Stimulated activated CD8-positive, alpha-beta memory T cell treated with anti-CD3 and anti-CD28 coated beads, Interleukin-4, amount 100 ng/mL, for 48 hours (primary cell): Measurements from ENCODE around the gene DNLZ.
A peak's percentile ranks its signal among the peaks of the same experiment; 100 is the strongest.

ENCODE experiments used
- DNase-seq: peaks from one replicate; pipeline ENCODE4 v3.0.0-alpha.2; 2020

DNLZ gene

DNA sequence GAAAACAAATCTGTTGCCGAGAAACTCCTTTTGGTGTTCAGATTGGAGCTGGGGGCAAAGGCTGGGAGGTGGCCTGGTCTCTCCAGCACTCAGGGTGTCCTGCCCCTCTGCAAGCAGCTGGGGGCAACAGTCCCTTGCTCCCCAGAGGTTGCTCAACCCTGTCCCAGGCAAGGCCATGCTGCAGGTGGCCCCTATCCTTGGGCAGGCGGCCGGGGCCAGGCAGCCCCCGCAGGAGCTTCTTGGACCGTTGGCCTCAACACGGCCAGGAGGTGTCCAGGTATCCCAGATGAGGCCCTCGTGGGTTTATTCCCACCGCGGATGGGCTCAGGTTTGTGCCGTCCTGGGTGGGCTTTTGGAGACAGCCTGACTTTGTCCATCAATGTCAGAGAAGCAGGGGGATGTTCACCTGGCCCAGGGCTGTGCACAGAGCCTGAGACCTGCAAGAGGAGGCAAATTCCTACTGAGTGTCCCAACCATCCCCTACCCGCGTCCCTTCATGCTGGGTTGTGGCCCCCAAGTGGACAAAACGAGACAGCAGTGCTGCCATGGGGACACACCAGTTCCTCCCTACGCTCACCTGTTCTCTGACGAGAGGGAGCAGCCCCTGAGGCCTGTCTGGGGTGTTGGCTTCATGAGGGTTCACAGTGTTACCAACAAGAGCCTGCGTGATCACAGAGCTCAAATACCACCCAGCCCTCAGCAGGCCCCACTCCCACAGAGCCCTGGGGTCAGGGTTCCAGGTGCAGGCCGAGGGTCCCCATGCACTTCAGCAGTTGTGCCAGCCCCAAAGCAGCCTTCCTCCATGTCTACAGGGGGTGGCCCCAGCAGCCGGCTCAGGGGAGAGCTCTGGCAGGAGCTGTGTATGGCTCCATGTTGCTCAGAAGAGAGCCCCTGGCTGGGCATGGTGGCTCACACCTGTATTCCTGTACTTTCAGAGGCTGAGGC lies 50.2 kb downstream of the DNLZ start:
- DNase-seq: no peak

DNA sequence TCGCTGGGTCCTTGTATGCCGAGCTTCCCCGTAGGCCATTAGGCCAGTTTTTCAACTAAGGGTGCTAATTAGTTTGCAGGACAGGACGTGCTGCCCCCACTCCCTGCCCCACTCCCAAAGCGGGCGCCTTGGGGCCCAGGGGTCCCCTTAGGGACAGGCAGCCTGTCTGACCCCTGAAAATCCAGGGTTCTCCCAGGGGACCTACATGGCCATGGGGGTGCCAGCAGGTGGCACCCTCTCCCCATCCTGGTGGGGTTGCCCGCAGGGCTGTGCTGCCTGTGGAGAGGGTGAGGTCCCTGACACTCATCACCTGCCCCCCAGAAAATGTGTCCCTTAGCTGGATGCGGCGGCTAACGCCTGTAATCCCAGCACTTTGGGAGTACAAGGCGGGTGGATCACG lies 51.1 kb downstream of the DNLZ start:
- peak; percentile 62 for DNase-seq

DNA sequence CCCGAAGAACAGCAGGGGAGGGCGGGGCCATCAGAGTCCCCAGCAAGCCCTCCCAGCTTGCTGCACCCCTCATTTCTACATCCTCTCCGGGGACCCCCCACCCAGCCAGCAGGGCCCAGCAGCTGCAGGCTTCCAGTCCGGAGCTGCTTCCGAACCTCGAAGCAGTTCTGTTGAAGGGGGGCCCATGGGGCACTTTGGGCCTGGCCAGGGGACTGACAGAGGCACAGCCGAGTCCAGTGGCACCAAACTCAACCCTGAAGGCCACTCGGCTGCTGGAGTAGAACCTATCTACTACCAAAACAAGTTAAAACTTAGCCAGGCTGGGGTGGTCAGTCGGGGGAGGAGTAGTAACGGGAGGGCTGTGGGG lies 51.6 kb downstream of the DNLZ start:
- DNase-seq: no peak

DNA sequence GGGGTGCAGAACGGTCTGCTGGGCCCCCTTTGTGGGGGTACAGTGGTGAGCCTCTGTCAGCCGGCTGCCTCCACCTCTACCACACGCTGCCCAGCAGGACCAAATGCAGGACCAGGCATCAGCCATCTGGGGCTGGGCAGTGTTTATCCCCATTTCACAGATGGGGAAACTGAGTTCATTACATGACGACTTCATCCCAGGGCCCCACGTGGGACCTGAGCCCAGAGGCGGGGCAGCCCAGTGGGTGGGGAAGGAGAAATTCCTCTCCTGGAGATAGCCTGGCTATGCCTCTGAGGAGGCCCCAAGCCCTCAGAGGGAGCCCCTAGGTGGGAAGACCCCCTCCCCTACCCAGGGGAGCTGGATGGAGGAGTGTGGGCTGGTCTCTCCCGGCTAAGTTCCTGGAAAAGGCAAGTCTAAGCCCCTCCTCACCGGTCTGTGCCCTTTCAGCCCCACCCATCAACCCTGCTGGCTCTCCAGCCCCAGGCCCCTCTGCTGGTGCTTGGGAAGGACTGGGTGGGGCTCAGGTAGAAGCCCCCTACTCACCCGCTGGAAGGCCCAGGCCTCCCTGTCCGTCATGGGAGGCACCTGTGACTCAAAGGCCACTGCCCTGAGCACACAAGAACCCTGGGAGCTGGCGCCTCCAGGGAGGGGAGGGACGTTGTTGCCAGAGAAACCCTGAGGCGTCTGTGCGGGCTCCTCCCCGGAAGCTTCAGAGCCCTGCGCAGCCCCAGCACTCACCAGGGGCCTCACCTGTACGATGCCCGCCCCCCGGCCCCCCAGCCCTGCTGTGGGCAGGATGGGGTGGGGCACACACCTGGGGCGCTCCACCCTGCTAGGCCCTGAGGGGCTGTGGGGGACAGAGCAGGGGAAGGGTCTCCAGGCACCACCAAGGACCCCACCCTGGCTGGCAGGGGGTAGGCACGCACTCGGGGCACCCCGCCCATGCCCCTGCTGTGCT lies 52.2 kb downstream of the DNLZ start:
- no peak for DNase-seq

DNA sequence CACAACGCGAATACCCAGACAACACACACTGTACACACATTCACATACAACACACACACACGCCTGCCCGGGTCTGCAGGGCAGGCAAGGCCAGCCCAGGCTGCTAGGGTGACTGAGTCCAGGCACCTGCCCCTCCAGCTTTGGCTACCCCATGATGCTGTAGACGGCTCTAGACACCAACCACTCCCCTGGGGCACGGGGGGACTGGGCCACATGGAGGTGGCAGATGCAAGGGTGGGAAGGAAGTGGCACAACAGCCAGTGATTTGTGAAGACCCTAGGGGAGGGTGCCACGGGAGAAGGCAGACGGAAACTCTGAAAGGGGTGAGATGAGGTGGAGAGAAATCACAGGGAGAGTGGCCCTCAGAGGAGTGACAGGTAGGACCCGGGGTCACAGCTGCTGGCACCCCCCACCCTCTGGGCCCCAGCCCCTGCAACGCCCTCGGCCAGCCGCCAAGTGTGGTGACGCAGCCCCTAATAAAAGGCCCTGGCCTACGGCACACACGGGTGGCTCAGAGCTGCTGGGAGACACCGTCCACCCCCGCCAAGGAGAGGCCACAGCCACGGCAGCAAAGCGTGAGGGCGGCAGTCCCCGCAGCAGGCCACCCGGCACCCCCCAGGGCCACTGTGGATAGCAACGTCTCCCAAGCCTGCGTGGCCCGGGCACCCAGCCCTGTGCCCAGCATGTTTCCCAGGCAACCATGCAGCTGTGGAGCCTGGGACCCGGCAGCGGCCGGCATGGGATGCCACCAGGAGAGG lies 53.1 kb downstream of the DNLZ start:
- DNase-seq: no peak

DNA sequence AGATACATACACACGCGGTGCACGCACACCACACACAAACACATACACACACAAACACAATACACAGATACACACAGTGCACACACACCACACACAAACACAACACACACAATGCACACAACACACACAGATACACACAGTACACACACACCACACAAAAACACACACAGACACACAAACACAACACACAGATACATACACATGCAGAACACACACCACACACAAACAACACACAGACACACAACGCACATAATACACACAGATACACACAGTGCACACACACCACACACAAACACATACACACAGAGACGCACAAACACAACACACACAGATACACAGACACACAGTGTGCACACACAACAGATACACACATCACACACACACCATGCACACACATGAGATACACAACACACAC lies 53.7 kb downstream of the DNLZ start:
- no peak for DNase-seq
